GM18909 (cell line): ENCODE results near the gene SLC19A1.

Source experiments
- ATAC-seq: cut with Tn5 transposase; IDR thresholded peaks from one replicate; pipeline ENCODE4 v1.9.1; 2021; ENCODE audit warnings: mild to moderate bottlenecking; ENCODE audit not compliant: unreplicated experiment, poor library complexity

The SLC19A1 gene

DNA sequence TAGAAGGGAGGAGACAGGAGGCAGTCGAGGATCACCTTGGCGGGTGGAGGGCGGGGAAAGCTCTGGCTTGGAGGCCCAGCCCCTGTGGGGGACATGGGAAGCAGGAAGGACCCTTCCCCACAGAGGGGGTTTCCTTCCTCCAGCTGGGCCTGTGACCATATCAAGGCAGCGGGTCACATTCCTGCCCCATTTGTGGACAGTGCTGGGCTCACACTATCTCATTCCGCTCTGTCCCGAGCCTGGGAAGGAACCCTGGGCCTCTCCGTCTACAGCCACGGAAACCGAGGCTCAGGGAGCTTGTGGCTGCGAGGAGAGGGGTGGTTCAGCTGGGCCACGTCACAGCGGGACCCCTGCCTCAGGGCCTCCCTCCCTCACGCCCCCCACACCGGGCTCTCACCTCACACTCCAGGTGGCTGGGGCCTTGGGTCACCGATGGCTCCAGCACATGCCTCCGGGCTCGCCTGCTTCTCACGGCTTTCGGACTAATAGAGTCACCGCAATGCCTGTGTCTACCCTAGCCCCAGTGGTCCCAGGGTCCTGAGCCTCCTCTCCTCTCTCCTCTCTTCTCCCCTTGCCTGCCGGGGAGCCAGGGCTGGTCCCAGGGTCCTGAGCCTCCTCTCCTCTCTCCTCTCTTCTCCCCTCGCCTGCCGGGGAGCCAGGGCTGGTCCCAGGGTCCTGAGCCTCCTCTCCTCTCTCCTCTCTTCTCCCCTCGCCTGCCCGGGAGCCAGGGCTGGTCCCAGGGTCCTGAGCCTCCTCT is 56.4 kb downstream of the SLC19A1 start:
- ATAC-seq = no peak

DNA sequence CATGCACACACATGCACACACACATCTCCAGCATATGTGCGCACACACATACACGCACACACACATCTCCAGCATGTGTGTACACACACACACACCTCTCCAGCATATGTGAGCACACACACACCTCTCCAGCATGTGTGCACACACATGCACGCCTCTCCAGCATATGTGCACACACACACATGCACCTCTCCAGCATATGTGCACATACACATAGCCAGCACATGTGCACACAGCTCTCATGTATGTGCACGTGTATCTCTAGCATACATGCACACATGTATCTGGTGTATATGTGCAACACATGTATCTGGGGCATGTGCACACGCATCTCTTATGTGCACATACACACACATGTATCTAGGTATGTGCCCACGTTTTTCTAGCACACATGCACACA is 57.9 kb downstream of the SLC19A1 start:
- ATAC-seq = no peak

DNA sequence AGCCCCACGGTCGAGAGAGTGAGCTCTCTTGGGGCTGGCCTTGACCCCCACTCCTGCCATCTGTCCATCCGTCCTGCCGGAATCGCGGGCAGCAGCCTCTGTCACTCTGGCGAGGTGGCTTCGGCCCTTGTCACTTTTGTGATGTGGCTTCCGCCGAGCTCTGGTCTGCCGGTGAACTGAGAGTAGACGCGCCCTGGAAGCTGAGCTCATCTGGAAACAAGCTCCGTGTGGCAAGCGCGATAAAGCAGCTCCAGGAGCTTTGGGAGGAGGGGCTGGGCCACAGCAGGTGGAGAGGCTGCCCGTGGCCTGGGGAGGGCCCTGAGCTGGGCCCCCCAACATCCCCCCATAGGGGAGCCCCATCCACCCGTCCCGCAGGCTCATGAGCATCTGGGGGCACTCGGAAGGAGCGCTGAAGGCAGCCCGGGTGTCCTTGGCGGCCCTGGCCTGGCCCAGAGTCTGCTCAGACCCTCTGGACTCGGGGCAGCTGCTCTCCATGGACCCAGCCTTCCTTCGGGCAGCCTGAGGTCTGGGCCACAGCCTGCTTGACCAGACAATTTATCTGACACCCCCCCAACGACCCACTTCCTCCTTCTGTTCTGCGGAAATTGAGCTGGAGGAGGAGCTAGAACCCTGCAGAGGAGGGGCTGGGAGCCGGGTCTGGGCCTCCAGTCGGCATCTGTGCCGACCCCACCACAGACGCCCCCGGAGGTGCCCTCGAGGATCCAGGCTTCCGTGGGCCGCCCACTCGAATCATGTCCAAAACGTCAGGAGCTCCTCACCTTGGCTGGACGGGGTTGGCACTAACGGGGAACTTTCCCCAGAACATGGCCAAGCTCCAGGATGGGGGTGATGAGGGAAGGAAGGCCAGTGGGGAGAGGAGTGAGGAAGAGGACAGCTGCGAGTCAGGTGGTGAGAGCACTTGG is 59.1 kb downstream of the SLC19A1 start:
- no peak for ATAC-seq

DNA sequence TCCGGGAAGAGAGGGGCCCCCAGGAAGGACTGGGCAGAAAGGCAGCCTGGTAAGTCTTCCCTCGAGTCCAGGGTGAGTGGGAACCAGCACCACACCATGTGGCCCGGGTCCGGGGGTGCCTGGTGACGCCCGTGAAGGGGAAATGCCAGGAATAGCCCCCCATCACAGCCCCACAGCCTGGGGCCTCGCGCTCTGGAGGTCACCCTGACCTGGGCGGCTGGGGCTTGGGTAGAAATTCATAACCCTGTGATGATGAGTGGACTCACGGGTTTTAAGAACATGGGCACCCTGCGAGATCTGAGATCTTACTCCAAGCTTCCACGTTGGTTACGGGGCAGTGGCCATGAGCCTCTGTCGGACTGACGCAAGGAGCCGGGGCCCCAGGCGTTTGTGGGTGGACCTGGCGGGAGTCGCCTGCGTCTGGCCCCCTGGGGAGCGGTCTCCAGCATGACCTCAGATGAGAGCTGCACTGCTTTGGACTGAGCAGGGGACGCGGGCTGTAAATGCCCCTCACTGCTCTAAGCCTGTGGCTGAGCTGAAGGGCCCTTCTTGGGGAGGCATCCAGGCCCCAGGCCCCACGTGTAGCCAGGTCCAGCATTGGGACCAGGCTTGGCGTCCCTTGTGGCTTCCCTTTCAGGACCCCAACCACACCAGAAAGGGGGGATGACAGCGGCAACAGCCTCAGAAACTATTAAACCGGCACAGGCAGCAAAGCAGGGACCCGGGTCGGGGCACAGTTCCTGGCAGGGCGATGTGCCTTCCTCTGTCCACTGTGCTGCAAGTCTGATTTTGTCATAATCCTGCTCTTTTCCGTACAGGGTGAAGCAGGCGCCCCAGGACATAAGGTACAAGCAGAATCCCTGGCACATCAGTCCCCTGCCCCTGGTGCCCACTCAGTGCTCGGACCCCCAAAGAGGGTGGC is 60.0 kb downstream of the SLC19A1 start:
- ATAC-seq = no peak

DNA sequence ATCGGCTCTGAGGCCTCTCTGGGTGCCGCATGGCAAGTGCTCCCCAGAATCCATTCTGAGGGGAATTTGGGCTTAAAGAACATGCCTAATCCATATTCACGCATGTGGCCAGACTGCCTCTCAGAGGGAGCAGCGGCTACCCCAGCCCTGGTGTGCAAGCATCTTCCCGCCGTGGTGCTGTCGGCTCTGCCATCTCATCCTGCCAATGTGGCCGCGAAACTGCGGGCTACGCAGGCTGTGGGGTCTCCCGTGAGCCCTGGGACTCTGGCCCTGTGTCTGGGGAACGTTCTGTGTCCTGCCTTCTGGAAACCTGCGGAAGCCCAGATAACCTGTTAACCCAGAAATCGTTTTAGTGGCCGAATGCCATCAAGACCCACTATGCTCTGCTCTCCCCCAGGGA is 60.7 kb downstream of the SLC19A1 start:
- no peak for ATAC-seq

DNA sequence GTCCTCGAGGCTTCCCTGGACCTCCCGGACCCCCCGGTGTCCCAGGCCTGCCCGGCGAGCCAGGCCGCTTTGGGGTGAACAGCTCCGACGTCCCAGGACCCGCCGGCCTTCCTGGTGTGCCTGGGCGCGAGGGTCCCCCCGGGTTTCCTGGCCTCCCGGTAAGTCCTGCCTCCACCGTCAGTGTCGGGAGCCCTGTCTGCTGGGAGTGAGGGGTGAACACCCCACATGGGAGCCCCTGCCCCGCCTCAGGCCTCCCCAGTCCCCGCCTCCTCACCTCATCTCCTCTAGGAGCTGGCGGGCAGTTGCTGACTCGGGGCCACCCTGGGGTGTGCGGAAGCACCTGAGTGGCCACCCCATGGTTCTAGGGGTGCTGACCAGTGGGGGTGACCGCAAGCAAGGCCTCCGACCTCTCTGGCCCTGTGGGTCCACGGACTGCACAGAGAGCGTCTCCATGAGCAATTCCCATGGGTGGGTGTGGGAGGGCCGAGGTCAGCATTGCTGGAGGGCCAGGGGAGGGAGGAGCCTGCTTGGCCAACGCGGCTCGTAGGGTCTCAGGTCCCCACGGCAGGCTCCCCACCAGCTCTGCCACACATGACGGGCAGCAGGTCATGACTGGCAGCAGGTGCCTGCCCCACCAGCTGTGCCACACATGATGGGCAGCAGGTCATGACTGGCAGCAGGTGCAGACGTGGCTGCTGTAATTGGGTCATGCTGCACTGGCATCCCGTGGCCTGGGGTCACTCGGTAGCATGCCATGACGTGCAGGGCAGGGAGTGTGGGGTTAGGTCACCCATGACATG is 61.3 kb downstream of the SLC19A1 start:
- no peak for ATAC-seq

DNA sequence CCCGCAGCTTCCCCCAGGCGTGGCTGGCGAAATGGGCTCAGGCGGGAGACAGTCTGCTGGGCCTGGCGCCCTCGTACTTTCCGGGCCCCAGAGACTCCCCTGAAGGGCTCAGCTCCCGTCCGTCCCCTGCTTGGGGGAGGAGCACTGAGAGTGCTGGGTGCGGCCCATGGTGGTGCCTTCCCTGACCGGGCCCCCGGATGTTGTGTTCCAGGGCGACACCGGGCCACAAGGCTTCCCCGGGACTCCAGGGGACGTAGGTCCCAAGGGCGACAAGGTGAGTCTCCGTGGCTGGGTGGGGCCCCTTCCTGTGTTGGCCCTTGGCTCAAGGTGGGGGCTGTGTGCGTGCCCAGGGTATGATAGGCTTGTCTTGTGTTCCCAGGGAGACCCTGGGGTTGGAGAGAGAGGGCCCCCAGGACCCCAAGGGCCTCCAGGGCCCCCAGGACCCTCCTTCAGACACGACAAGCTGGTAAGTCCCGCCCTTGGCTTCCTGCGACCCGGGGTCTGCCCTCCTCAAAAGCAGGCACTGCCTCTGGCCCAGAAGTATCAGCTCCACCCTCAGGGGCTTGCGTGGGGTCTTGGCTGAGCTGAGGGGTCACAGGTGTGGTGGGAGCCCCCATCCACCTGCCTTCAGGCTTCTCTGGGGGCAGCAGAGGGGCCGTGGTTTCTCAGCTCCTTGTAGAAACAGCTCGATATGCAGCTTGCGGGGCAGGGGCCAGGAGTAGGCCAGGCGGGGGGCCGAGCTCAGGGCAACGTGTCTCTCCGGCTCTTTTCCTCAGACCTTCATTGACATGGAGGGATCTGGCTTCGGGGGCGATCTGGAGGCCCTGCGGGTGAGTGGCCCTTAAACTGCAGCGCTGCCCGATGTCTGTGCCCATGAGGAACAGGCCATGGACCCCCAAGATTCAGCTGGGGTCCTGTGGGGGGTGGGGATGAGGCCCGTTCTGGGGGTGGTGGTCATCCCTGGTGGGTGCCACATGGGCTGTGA is 62.3 kb downstream of the SLC19A1 start:
- ATAC-seq = no peak

DNA sequence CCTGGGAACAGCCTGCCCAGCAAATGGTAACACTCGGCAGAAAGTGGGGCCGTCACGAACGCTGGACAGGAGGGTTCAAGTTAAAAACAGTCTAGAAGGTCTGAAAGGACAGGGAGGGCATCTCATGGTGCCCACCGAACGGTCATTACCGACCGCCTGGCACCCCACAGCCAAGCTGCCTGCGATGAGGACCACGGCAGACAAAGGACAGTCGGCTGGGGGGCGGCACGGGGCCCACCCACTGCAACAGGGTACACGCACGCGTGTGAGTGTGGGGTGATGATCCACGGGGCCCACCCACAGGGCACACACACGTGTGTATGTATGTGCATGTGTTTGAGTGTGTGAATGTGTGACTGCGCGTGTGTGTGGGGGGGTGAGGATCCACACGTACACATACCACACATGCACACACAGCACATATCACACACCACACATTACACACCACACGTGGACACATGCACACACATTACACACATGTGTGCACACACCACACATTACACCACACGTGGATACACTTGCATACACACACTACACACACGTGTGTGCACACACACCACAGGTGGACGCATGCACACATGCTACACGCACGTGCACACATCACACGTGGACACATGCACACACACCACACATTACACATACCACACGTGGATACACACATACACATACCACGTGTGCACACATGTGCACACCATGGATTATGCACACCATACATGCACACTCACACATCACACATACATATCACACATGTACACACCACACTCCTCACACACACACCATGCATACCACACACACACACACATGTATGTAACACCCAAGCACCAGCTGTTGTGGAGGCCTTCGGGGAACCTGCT is 63.2 kb downstream of the SLC19A1 start:
- no peak for ATAC-seq

DNA sequence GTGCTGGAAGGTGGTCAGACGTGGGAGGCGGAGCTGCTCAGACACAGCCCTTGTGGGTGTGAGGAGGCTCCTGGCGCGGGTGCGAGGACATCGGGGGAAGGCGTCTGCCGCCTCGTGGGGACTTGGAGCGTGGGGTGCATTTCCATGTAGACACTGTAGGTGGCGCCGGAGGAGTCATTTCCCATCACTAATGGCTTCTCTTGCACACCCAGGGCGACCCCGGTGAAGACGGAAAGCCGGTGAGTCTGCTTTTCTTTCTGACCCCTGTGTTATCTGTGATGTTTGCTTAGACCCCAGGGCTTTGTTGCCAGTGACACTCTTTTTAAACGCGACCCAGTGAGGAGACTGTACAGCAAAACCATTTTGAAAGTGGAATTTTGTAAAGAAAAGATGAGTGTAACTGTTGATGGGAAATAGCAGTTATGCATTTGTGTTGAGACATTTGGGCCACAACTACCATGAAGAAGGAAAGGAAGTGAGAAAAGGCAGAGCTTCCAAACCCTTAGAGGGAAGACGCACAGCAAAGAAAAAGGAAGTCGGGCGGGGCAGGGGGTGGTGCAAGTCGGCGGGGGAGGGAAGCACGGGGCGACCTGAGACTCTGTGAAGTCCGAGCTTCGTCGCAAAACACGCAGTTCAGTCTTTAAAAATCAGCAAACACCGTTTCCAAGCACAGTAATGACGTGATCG is 64.0 kb downstream of the SLC19A1 start:
- ATAC-seq = no peak

DNA sequence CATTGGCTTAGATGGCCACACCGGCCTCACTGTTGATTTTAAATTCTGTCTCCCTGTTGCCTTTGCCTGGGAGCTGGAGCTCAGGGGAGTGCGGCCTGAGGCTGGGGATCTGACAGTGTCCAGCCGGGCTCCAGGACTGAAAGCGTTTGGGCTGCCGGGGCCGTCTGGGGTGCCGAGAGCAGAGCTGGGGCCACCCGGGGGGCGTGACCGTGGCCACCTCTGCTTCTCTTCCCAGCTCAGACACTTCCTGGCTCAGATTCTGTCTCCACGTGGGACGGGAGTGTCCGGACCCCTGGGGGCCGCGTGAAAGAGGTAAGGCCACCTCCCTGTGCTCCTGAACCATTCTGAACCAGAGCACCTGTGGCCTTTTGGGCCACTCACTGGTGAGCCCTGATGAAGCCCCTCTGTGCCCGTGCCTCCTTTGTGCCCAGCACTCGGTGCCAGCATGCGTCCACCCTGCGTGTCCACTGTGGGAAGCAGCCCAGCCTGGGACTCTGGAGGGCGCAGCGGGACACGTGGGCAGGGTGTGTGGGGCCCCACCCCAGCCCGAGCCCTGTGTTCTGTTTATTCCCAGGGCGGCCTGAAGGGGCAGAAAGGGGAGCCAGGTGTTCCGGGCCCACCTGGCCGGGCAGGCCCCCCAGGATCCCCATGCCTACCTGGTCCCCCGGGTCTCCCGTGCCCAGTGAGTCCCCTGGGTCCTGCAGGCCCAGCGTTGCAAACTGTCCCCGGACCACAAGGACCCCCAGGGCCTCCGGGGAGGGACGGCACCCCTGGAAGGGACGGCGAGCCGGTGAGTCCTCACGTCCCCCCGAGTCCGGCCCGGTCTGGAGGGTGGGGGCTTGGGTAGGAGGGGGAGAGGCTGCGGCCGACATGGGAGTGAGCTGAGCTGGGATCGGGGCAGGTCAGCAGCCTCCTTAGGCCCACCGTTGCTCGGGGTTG is 64.8 kb downstream of the SLC19A1 start:
- ATAC-seq = no peak

DNA sequence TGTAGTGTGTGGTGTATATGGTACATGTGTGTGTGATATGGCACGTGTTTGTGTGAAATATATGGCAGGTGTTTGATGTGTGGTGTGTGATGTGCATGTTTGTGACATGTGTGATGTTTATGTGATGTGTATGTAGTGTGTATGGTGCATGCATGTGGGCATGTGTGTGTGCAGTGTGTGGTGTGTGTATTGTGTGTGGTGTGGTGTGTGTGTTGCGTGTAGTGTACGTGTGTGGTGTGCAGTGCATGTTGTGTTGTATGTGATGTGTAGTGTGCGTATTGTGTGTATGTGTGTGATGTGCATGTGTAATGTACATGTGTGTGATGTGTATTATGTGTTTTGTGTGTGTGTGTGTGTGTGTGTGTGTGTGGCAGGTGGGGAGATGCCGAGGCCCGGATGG is 65.7 kb downstream of the SLC19A1 start:
- ATAC-seq = no peak

DNA sequence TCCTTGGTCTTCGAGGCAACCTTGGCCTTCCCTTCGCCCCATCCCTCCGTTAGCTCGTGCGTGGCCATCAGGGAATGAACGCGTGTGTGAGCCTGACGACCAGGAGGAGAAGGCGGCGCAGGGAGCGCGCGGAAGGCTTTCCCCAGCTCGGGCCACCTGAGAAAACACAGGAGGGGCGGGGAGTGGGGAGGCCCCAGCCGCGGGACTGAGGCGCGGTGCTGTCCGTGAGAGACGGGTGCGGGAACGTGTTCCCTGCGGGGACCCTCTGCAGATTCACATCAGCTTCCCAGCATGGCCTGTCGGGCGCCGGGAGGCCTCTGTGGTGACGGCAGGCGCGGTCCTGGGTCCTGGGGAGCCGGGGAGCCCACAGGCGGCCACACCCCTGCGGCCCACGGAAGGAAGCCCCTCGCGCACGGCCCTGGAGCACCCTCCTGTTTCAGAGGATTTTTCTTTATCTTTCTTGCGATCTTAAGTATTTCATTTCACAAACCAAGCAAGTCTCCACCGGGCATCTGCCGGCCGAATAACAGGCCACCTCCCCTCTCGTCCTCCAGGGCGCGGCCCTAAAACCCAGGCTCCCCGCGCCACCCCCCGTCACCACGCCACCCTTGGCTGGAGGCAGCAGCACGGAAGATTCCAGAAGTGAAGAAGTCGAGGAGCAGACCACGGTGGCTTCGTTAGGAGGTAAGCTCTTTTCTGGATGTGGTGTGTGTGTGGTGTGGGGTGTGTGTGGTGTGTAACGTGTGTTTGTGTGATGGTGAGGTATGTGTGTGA is 66.3 kb downstream of the SLC19A1 start:
- no peak for ATAC-seq

DNA sequence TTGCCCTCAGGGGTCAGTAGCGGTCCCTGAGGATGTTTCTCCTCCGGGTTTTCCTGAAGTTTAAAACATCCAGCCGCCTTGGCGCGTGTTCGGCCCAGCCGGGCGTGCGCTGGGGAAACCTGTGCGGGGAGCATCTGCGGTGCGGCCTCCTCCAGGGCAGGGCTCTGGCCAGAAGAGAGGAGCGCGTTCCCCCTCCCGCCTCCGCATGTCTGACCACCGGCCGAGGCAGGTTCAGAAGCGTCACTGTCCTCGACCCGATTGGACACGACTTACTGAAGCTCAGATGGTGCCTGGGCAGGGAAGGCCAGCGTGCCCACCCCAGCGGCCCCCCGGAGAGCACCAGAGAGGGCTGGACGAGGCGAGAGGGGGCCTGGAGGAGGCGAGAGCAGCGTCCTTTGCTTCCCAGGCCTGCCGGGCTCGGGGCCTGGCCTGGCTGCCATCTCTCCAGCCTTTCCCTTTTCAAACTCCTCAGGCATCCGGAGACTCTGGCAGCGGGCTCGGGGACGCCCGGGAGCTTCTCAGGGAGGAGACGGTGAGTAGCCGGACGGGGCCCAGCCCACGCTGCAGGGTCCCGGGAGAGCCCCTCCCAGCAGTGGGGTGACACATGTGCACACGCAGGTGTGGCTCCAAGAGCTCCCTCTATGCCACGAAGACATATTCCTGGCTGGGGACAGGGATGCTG is 67.1 kb downstream of the SLC19A1 start:
- no peak for ATAC-seq

DNA sequence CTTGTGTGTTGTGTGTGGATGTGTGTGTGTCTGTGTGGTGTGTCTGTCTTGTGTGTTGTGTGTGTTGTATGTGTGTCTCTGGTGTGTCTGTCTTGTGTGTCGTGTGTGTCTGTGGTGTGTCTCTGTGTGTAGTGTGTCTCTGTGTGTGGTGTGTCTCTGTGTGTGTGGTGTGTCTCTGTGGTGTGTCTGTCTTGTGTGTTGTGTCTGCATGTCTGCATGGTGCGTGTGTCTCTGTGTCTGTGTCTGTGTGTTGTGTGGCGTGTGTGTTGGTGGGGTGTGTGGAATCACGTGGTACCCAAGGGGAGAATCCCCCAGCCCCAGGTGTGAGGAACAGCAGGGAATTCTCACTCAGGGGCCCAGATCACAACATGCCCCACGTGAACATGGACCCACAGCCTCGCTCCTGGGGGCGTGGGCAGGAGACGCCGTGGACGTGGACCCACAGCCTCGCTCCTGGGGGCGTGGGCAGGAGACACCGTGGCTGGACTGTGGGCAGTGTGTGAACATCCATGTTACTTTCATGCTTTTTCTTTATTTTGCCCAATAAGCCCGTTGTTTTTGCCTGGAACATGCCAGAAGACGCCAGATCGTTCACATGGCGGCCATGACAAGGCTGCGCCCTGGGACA is 67.8 kb downstream of the SLC19A1 start:
- ATAC-seq = no peak
